ENCODE measurements around the gene RNF6. TPM values are rescaled to one million over a fixed set of nuclear protein-coding genes. Genes with fewer than 3 reads are reported as not detected.

RNF6 gene
- total and polyA plus RNA-seq, 10 of the 15 experiments (the other 5 are each of a cell fraction or from before 2014, with no cell fraction given): 19.0 to 54.0 (median 33.8) TPM

- TF ChIP-seq NKRF (conservative IDR thresholded peaks at IDR 0.05) (no peak), ESRRA (IDR thresholded peaks at IDR 0.05; ENCODE audit: low read length) (no peak), TCF7 (IDR thresholded peaks at IDR 0.05; ENCODE audit: borderline replicate concordance) (no peak), TCF3 (IDR thresholded peaks at IDR 0.05; ENCODE audit: borderline replicate concordance, insufficient read depth, low read depth, low read length) (no peak)
Observed at GRCh38 chr13:26247011-26247410, 24.9 kb upstream of the RNF6 start (continued).

GRCh38 chr13:26246154-26246553 is 24.0 kb upstream of the RNF6 start:
- FAIRE-seq (no peak), ATAC-seq (no peak), DNase-seq (ENCODE audit: low read depth, low spot score) (no peak)
- no peak overlapping the region for H3K4me3 ChIP-seq
- in situ Hi-C loops (cut with MboI): no loop called here
- ChIA-PET RAD21 (ENCODE audit: unreplicated experiment) (no interaction called here), CTCF (interaction anchor here (0.8 to 1.8 kb wide), 3 partner anchors 11 to 61 kb away, joined by 4 to 5 read pairs (median 5); no protein-coding TSS in a partner anchor), SMC1A (ENCODE audit: uncharacterized antibody, unreplicated experiment) (interaction anchor here (0.7 to 1.0 kb wide), 2 partner anchors 23 to 1968 kb away, joined by 3 to 4 read pairs; partner anchors contain the start of gene RNF6), POLR2A (no interaction called here)
- H2AFZ ChIP-seq (ENCODE audit: control insufficient read depth, low read depth, low read length): no peak overlapping the region
- no peaks in the 10 kb centered on the region for H3K36me3 ChIP-seq (ENCODE audit: control insufficient read depth in 2 of 2, insufficient read depth in 2 of 2, low read length in 1 of 2)
- H3K9me3 ChIP-seq (replicated peaks; ENCODE audit: control insufficient read depth, insufficient read depth, low read length): no peaks in the 10 kb centered on the region
- no peaks in the 10 kb centered on the region for H3K4me1 ChIP-seq (ENCODE audit: control insufficient read depth, insufficient read depth, low read length)
- no peak overlapping the region for H3K4me2 ChIP-seq (ENCODE audit: control insufficient read depth, insufficient read depth)
- no peaks in the 10 kb centered on the region for H3K27me3 ChIP-seq (replicated peaks in 1 of 2; ENCODE audit: control insufficient read depth in 2 of 2, insufficient read depth in 2 of 2, low read length in 1 of 2)
- no peak for TF ChIP-seq ZBTB11 (CRISPR knock-in tag; IDR thresholded peaks at IDR 0.05)
- no TSS peak for BruUV-seq (replicated peaks)
- intact Hi-C loops (cut with micrococcal nuclease; ENCODE audit: unreplicated experiment): no loop called here
- no peak overlapping the region for H3K27ac ChIP-seq (ENCODE audit: control insufficient read depth, insufficient read depth)
- H4K20me1 ChIP-seq (ENCODE audit: control insufficient read depth, insufficient read depth): no peaks in the 10 kb centered on the region
- no peaks in the 10 kb centered on the region for H3K79me2 ChIP-seq (ENCODE audit: control insufficient read depth, insufficient read depth, low read length)
- 59% methylated on average over 5 of the region's 5 CpGs for whole genome bisulfite sequencing (ENCODE audit: insufficient coverage, insufficient replicate concordance, low lambda C conversion rate, missing lambda C conversion rate)
- H3K9ac ChIP-seq (ENCODE audit: control insufficient read depth, insufficient read depth, low read length): no peak overlapping the region
